GM18511 (cell line): ENCODE data around the gene DARS1.
"Not testable (repeated sequence)": the region's sequence is repeated elsewhere in the genome, so short reads cannot be mapped to it uniquely, and the experiment has no call there.

Source experiments
- ATAC-seq: cut with Tn5 transposase; IDR thresholded peaks from one replicate; pipeline ENCODE4 v1.9.1; 2021; ENCODE audit warnings: mild to moderate bottlenecking, moderate library complexity; ENCODE audit not compliant: unreplicated experiment

Gene DARS1

GRCh38 chr2:135893374-135893794 lies 92.0 kb downstream of the DARS1 start:
- no peak for ATAC-seq

GRCh38 chr2:135890835-135891234 lies 94.6 kb downstream of the DARS1 start:
- no peak for ATAC-seq

- ATAC-seq, result no peak
Observed at GRCh38 chr2:135890149-135890548, 95.3 kb downstream of the DARS1 start.

GRCh38 chr2:135888587-135888986 lies 96.8 kb downstream of the DARS1 start:
- not testable (repeated sequence) for ATAC-seq

- ATAC-seq, result no peak
Observed at GRCh38 chr2:135885709-135886108, 99.7 kb downstream of the DARS1 start.

- ATAC-seq, result no peak
Observed at GRCh38 chr2:135882415-135882814, 103.0 kb downstream of the DARS1 start.

- ATAC-seq, result not testable (repeated sequence)
Observed at GRCh38 chr2:135876770-135877169, 108.7 kb downstream of the DARS1 start.

- ATAC-seq, result peak; percentile 93
Observed at GRCh38 chr2:135876066-135876711, 109.2 kb downstream of the DARS1 start, which contains the start of gene MCM6. MCM6 (minus strand) TSS chr2:135876443; CDS start chr2:135876365, 78 bp downstream.

GRCh38 chr2:135875491-135876065 lies 109.8 kb downstream of the DARS1 start:
- peak; percentile 73 for ATAC-seq

GRCh38 chr2:135874777-135875365 lies 110.6 kb downstream of the DARS1 start:
- ATAC-seq, result no peak

GRCh38 chr2:135870571-135870970 lies 114.9 kb downstream of the DARS1 start:
- ATAC-seq, result peak; percentile 47

GRCh38 chr2:135863233-135863632 lies 122.2 kb downstream of the DARS1 start:
- ATAC-seq, result no peak

GRCh38 chr2:135862718-135863117 lies 122.7 kb downstream of the DARS1 start:
- no peak for ATAC-seq
